ENCODE data around the gene KLHL13. TPM values are rescaled to one million over a fixed set of nuclear protein-coding genes. Genes with fewer than 3 reads are reported as not detected.
"Not testable (repeated sequence)": the region's sequence is repeated elsewhere in the genome, so short reads cannot be mapped to it uniquely, and the experiment has no call there.

Gene KLHL13
- total RNA-seq, 1 donor from 2014 or later, result 3.9 TPM

GRCh38 chrX:118025226-118025625 is 91.4 kb downstream of the KLHL13 start:
- Histone ChIP-seq H3K36me3 (no peaks in the 10 kb centered on the region), H3K4me3 (no peak overlapping the region), H3K4me1 (no peaks in the 10 kb centered on the region), H3K9me3 (no peaks in the 10 kb centered on the region), H3K27me3 (ENCODE audit: low read depth) (no peaks in the 10 kb centered on the region), H3K27ac (no peak overlapping the region)
- no peak for ATAC-seq
- no peak for DNase-seq
- TF ChIP-seq, protein P1, sequence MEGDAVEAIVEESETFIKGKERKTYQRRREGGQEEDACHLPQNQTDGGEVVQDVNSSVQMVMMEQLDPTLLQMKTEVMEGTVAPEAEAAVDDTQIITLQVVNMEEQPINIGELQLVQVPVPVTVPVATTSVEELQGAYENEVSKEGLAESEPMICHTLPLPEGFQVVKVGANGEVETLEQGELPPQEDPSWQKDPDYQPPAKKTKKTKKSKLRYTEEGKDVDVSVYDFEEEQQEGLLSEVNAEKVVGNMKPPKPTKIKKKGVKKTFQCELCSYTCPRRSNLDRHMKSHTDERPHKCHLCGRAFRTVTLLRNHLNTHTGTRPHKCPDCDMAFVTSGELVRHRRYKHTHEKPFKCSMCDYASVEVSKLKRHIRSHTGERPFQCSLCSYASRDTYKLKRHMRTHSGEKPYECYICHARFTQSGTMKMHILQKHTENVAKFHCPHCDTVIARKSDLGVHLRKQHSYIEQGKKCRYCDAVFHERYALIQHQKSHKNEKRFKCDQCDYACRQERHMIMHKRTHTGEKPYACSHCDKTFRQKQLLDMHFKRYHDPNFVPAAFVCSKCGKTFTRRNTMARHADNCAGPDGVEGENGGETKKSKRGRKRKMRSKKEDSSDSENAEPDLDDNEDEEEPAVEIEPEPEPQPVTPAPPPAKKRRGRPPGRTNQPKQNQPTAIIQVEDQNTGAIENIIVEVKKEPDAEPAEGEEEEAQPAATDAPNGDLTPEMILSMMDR (IDR thresholded peaks at IDR 0.05), result no peak
- intact Hi-C loops (cut with DNase I), result no loop called here

- H3K36me3 ChIP-seq, result no peaks in the 10 kb centered on the region
- ATAC-seq (no peak), DNase-seq (no peak)
- H3K9me3 ChIP-seq, result no peaks in the 10 kb centered on the region
- H3K27ac ChIP-seq, result no peak overlapping the region
- TF ChIP-seq, protein P1 (IDR thresholded peaks at IDR 0.05), result no peak
- intact Hi-C loops (cut with DNase I), result no loop called here
- H3K27me3 ChIP-seq (ENCODE audit: low read depth), result no peaks in the 10 kb centered on the region
- H3K4me1 ChIP-seq, result no peaks in the 10 kb centered on the region
- H3K4me3 ChIP-seq, result no peak overlapping the region
These were observed 92.1 kb downstream of the KLHL13 start for GRCh38 chrX:118024482-118024881.

- TF ChIP-seq, protein P1 (IDR thresholded peaks at IDR 0.05), result no peak
- Histone ChIP-seq H3K9me3 (no peaks in the 10 kb centered on the region), H3K27me3 (ENCODE audit: low read depth) (no peaks in the 10 kb centered on the region), H3K27ac (no peak overlapping the region), H3K36me3 (no peaks in the 10 kb centered on the region), H3K4me1 (no peaks in the 10 kb centered on the region), H3K4me3 (no peak overlapping the region)
- intact Hi-C loops (cut with DNase I), result no loop called here
- no peak for ATAC-seq
- DNase-seq, result no peak
These were observed 93.9 kb downstream of the KLHL13 start for GRCh38 chrX:118022753-118023152.

DNA sequence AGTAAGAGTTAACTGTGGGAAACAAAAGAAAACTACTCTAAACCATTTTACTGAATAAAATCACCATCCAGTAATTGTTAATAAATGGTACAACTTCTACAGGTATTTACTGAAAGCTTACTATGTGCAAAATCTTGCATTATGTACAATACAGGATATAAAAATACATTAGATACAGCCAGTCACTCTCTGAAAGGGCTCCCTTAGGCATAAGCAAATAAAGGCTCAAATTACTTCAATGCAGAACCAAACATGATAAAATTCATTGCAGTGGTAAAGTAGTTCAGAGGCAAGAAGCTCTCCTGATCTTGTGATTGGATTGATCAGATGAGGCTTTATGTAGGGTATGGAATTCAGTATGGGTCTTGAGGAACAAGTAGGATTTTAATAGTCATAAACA is 100.2 kb downstream of the KLHL13 start:
- ATAC-seq, result no peak
- H3K4me1 ChIP-seq, result no peaks in the 10 kb centered on the region
- no peaks in the 10 kb centered on the region for H3K27me3 ChIP-seq (ENCODE audit: low read depth)
- H3K4me3 ChIP-seq, result no peak overlapping the region
- no peak overlapping the region for H3K27ac ChIP-seq
- TF ChIP-seq, protein P1 (IDR thresholded peaks at IDR 0.05), result no peak
- intact Hi-C loops (cut with DNase I), result no loop called here
- no peaks in the 10 kb centered on the region for H3K9me3 ChIP-seq
- no peak for DNase-seq
- no peaks in the 10 kb centered on the region for H3K36me3 ChIP-seq

- intact Hi-C loops (cut with DNase I); ATAC-seq; H3K4me1 ChIP-seq; DNase-seq; H3K9me3 ChIP-seq; H3K4me3 ChIP-seq; H3K36me3 ChIP-seq; H3K27me3 ChIP-seq (ENCODE audit: low read depth); H3K27ac ChIP-seq: not testable (repeated sequence)
These were observed 114.2 kb downstream of the KLHL13 start for GRCh38 chrX:118002417-118002816.

DNA sequence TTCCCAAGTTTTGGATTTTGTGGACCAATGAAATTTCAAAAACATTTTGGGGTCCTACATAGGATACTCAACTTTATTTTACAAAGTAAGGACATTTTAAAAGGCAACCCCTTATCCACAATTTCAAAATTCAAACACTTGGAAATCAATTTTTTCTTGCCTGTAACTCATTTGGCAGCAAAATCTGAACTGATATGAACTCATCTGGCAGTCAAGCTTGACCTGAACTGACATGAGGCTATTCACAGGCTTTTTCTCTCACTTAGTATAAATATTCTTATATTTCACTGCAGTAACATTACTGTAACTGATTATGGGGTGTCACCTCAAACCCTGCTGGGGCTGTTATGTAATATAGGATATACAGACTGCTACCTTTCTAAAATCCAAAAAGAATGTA is 116.1 kb downstream of the KLHL13 start:
- Histone ChIP-seq H3K4me3 (no peak overlapping the region), H3K27ac (no peak overlapping the region), H3K27me3 (ENCODE audit: low read depth) (no peaks in the 10 kb centered on the region), H3K9me3 (no peaks in the 10 kb centered on the region), H3K36me3 (no peaks in the 10 kb centered on the region), H3K4me1 (no peaks in the 10 kb centered on the region)
- ATAC-seq (no peak), DNase-seq (no peak)
- TF ChIP-seq, protein P1 (IDR thresholded peaks at IDR 0.05), result no peak
- intact Hi-C loops (cut with DNase I), result no loop called here
